GM12892 (cell line): ENCODE measurements around the gene CNTNAP2.

Experiments
- POLR2A ChIP-seq: IDR thresholded peaks from 2 replicates; pipeline ENCODE4 v1.6.1; 2011; ENCODE audit warnings: low read depth, low read length, control low read depth
- POLR2AphosphoS5 ChIP-seq: IDR thresholded peaks from 2 replicates; pipeline ENCODE4 v1.6.1; 2011; ENCODE audit warnings: low read depth, low read length, control low read depth

DNA sequence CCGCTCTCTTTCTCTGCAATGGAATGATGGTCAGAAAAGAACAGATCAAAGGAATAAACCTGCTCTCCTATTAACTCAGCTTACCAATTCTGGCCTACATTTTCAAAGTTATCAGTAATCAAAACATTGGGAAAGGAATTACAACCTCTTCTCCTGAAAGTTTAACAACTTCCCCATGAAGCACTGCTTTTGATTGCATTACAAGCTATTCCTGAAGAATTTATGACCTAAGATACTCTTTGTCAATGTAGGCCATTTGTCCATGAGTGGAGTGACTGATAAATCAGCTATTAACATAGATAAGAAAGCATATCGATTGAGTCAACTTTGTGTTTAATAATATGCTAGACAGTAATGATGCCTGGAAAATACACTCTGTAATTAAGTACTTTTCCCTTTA lies 2202.2 kb downstream of the CNTNAP2 start:
- no peak for TF ChIP-seq POLR2A
- TF ChIP-seq POLR2AphosphoS5 = no peak
